GM13976 (cell line): Measurements from ENCODE around the gene PCBD2.

Experiments
- DNase-seq: peaks from one replicate; pipeline ENCODE4 v3.0.0; 2012; ENCODE audit warnings: low spot score
- in situ Hi-C: fragments of 300-500 bp; cut with MboI; formaldehyde crosslinking; loops from one replicate; pipeline ENCODE4 v1.12.0; 2022; ENCODE audit warnings: low sequenced_read_pairs, mixed read lengths, inconsistent platforms; ENCODE audit not compliant: unreplicated experiment
- TF ChIP-seq, protein P1 (sequence below): IDR thresholded peaks from 2 replicates; pipeline ENCODE4 v1.5.1; 2012; ENCODE audit warnings: borderline replicate concordance, mild to moderate bottlenecking; ENCODE audit not compliant: insufficient read depth; ENCODE audit errors: extremely low read depth, missing control alignments, control extremely low read depth

The PCBD2 gene

DNA sequence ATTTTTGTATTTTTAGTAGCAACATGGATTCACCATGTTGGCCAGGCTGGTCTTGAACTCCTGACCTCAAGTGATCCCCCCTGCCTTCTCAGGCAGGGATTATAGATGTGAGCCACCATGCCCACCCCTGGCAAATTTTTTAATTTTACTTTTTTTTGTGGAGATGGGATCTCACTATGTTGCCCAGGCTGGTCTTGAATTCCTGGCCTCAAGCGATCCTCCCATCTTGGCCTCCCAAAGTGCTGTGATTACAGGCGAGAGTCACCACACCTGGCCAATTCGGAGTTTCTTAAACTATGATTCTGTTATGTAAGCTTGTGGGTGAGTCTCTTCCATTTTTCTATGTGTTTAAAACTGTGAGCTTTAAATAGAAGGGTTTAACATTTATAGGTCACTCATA lies 27.6 kb downstream of the PCBD2 start:
- DNase-seq = no peak
- TF ChIP-seq, protein P1, sequence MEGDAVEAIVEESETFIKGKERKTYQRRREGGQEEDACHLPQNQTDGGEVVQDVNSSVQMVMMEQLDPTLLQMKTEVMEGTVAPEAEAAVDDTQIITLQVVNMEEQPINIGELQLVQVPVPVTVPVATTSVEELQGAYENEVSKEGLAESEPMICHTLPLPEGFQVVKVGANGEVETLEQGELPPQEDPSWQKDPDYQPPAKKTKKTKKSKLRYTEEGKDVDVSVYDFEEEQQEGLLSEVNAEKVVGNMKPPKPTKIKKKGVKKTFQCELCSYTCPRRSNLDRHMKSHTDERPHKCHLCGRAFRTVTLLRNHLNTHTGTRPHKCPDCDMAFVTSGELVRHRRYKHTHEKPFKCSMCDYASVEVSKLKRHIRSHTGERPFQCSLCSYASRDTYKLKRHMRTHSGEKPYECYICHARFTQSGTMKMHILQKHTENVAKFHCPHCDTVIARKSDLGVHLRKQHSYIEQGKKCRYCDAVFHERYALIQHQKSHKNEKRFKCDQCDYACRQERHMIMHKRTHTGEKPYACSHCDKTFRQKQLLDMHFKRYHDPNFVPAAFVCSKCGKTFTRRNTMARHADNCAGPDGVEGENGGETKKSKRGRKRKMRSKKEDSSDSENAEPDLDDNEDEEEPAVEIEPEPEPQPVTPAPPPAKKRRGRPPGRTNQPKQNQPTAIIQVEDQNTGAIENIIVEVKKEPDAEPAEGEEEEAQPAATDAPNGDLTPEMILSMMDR = no peak
- in situ Hi-C loops = no loop called here

DNA sequence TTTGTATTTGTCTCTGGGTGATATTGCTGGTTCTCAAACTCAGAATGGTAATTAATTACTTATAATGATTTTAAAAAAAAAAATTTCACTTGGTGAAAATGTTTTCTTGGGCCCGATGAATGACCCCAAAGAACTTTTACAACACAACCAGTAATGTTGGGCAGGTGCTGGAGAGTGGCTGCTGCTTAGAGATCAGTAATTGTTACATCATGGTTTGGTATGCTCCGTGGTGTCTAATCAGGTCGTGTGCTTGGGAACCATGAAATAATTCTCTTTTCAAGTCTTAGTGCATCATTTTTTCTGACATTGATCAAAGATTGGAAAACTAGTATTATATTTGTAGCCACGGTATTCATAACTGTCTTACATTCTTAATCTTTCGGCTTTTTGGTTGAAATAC lies 29.3 kb downstream of the PCBD2 start:
- DNase-seq = no peak
- TF ChIP-seq, protein P1 = no peak
- in situ Hi-C loops = no loop called here

DNA sequence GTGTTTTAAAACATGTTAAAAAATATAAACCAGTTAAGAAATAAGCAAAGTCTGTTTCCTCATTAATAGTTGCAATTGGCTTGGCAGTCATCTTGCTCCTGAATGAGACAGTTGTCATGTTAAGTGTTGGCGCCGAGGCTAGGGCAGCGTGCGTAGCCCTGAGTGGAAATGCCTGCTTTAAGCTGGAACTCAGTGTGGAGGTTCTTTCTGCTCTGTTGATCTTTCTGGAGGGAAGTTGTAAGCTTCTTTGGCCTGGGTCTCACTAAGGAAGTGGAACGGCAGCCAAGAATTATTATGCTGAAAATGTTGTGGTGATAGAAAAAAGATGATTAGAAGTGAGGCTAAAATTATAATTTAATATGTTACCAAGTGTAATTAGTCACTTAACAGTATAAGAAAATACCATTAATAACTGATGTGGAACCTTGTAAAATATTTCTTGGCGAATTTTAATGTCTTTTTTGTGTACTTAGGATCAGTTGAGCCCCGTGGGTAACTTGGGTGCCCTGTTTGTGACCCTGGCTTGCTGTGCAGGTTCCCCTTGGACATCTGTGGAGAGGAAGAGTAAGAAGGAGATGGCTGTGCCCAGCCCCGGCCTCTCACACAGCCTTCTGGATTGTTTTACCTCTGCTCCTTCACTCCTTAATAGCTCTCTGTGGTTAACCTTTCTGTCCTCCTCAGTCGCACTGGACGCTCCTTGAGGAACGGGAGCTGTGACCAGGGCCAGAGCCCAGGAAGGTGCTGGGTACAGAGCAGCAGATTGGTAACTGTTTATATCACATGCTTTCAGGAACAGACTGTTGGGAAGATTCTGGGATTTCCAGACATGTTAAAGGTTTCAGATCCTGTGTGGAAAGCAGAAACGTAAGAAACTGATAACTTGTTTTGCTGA lies 31.0 kb downstream of the PCBD2 start:
- DNase-seq = no peak
- in situ Hi-C loops = no loop called here
- TF ChIP-seq, protein P1 = no peak

DNA sequence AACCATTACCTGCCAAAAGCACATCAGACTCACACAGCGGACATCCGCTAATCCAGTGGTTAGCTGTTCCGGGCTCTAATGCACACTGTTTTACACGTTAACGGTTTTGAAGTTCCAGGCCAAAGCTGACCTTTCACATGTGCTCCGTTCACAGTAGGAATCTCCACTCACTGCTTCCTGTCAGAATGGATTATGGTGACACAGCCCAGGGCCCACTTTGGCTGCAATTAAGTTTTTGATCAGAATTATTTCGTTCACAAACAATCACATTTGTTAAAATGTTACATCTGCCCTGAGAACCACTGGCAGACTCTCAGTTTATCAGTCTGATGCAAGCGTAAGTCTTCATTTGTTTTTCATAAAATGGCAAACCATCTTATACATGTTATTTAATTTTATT lies 32.6 kb downstream of the PCBD2 start:
- in situ Hi-C loops = no loop called here
- TF ChIP-seq, protein P1 = no peak
- no peak for DNase-seq

DNA sequence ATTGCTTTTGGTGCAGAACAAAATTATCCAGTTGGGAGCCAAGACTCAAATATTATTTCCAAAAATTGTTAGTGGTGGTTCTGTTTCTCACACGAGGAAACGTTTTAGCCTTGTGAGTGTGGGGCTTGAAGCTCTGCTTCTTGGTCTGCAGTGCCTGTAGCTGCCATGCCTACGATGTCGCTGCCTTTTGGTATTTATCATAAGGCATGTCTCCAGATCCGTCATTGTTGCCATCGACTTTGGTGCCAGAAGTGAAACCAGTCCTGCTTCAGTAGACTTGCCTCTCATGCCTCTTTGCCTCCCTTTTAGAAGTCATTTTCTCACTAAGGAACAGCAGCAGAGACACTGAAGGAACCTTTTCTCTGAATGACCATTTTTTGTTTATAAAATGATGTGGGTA lies 33.1 kb downstream of the PCBD2 start:
- in situ Hi-C loops = no loop called here

DNA sequence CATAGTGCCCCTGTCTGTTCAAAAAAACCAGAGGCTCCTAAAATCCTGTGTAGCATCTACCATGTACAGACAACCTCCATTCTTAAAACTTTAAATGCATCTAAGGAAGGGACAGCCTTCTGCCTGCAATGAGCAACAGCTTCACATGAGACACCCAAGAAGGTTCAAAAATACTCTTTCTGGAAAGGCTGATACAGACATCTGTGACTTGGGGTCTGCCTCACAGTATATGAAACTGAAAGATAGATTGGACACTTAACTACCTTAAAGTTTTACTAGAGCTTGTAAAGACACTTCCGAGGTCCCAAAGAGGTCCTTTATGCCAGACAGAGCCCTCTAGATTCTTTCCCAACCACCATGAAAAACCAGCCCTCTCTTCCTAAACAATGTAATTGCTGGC lies 34.6 kb downstream of the PCBD2 start:
- TF ChIP-seq, protein P1 = no peak
- DNase-seq = no peak
- in situ Hi-C loops = no loop called here

More for the DNA sequence above, 33.1 kb downstream of the PCBD2 start:
- TF ChIP-seq, protein P1 = no peak
- no peak for DNase-seq
